Measurements from ENCODE around the gene SPATA46. TPM values are rescaled to one million over a fixed set of nuclear protein-coding genes. Genes with fewer than 3 reads are reported as not detected.
A peak's percentile ranks its signal among the peaks of the same experiment; 100 is the strongest.

The SPATA46 gene
- total and polyA plus RNA-seq, 4 donors, result not detected

GRCh38 chr1:162372159-162373071 lies 4.2 kb downstream of the SPATA46 start:
- H3K9me3 ChIP-seq (ENCODE audit: control insufficient read depth, low read length), result no peaks in the 10 kb centered on the region
- DNase-seq (no peak), ATAC-seq (ENCODE audit: low FRiP score) (no peak)
- no peaks in the 10 kb centered on the region for H3K36me3 ChIP-seq (ENCODE audit: control insufficient read depth in 1 of 2, insufficient read depth in 2 of 2, low read length in 1 of 2)
- intact Hi-C loops (cut with DNase I), result no loop called here
- no peak overlapping the region for H3K27ac ChIP-seq (ENCODE audit: low read depth in 1 of 2, low read length in 2 of 2)
- H3K4me1 ChIP-seq (ENCODE audit: control insufficient read depth in 1 of 2, insufficient read depth in 2 of 2, low read length in 2 of 2), result no peaks in the 10 kb centered on the region
- H3K27me3 ChIP-seq (ENCODE audit: control insufficient read depth in 1 of 2, insufficient read depth in 2 of 2, low read length in 1 of 2), result no peaks in the 10 kb centered on the region
- WGBS, 2 donors, result 81 to 89% methylated on average over 13 of the region's 13 CpGs
- no peak overlapping the region for H3K4me3 ChIP-seq (ENCODE audit: low read length in 2 of 2)

- ATAC-seq (ENCODE audit: low FRiP score) (no peak), DNase-seq (no peak)
- Histone ChIP-seq H3K27me3 (ENCODE audit: control insufficient read depth in 1 of 2, insufficient read depth in 2 of 2, low read length in 1 of 2) (no peaks in the 10 kb centered on the region), H3K36me3 (ENCODE audit: control insufficient read depth in 1 of 2, insufficient read depth in 2 of 2, low read length in 1 of 2) (no peaks in the 10 kb centered on the region), H3K4me1 (ENCODE audit: control insufficient read depth in 1 of 2, insufficient read depth in 2 of 2, low read length in 2 of 2) (no peaks in the 10 kb centered on the region), H3K9me3 (ENCODE audit: control insufficient read depth, low read length) (no peaks in the 10 kb centered on the region), H3K27ac (ENCODE audit: low read depth in 1 of 2, low read length in 2 of 2) (no peak overlapping the region), H3K4me3 (ENCODE audit: low read length in 2 of 2) (no peak overlapping the region)
- 73 to 75% methylated on average over 6 of the region's 6 CpGs for WGBS, 2 donors
- intact Hi-C loops (cut with DNase I), result no loop called here
Measured at GRCh38 chr1:162371611-162372010, 5.0 kb downstream of the SPATA46 start.

GRCh38 chr1:162370721-162371120 lies 5.9 kb downstream of the SPATA46 start:
- no peaks in the 10 kb centered on the region for H3K36me3 ChIP-seq (ENCODE audit: control insufficient read depth in 1 of 2, insufficient read depth in 2 of 2, low read length in 1 of 2)
- intact Hi-C loops (cut with DNase I), result no loop called here
- no peaks in the 10 kb centered on the region for H3K27me3 ChIP-seq (ENCODE audit: control insufficient read depth in 1 of 2, insufficient read depth in 2 of 2, low read length in 1 of 2)
- DNase-seq, result no peak
- 92 to 94% methylated on average over 3 of the region's 3 CpGs for WGBS, 2 donors
- H3K27ac ChIP-seq (ENCODE audit: low read depth in 1 of 2, low read length in 2 of 2), result no peak overlapping the region
- H3K9me3 ChIP-seq (ENCODE audit: control insufficient read depth, low read length), result no peaks in the 10 kb centered on the region
- no peak overlapping the region for H3K4me3 ChIP-seq (ENCODE audit: low read length in 2 of 2)
- no peaks in the 10 kb centered on the region for H3K4me1 ChIP-seq (ENCODE audit: control insufficient read depth in 1 of 2, insufficient read depth in 2 of 2, low read length in 2 of 2)
- ATAC-seq (ENCODE audit: low FRiP score), result no peak

- H3K27ac ChIP-seq (ENCODE audit: low read depth in 1 of 2, low read length in 2 of 2), result no peak overlapping the region
- H3K36me3 ChIP-seq (ENCODE audit: control insufficient read depth in 1 of 2, insufficient read depth in 2 of 2, low read length in 1 of 2), result no peaks in the 10 kb centered on the region
- DNase-seq (no peak), ATAC-seq (ENCODE audit: low FRiP score) (no peak)
- intact Hi-C loops (cut with DNase I), result no loop called here
- H3K27me3 ChIP-seq (ENCODE audit: control insufficient read depth in 1 of 2, insufficient read depth in 2 of 2, low read length in 1 of 2), result no peaks in the 10 kb centered on the region
- no peak overlapping the region for H3K4me3 ChIP-seq (ENCODE audit: low read length in 2 of 2)
- no peaks in the 10 kb centered on the region for H3K9me3 ChIP-seq (ENCODE audit: control insufficient read depth, low read length)
- H3K4me1 ChIP-seq (ENCODE audit: control insufficient read depth in 1 of 2, insufficient read depth in 2 of 2, low read length in 2 of 2), result no peaks in the 10 kb centered on the region
- whole genome bisulfite sequencing, 2 donors, result 95% methylated on average over 1 of the region's 1 CpG
Measured at GRCh38 chr1:162370161-162370560, 6.5 kb downstream of the SPATA46 start.

- Histone ChIP-seq H3K9me3 (ENCODE audit: control insufficient read depth, low read length) (no peaks in the 10 kb centered on the region), H3K36me3 (ENCODE audit: control insufficient read depth in 1 of 2, insufficient read depth in 2 of 2, low read length in 1 of 2) (no peaks in the 10 kb centered on the region), H3K4me3 (ENCODE audit: low read length in 2 of 2) (no peak overlapping the region), H3K27me3 (ENCODE audit: control insufficient read depth in 1 of 2, insufficient read depth in 2 of 2, low read length in 1 of 2) (no peaks in the 10 kb centered on the region), H3K4me1 (ENCODE audit: control insufficient read depth in 1 of 2, insufficient read depth in 2 of 2, low read length in 2 of 2) (no peaks in the 10 kb centered on the region), H3K27ac (ENCODE audit: low read depth in 1 of 2, low read length in 2 of 2) (no peak overlapping the region)
- intact Hi-C loops (cut with DNase I), result no loop called here
- DNase-seq (no peak), ATAC-seq (ENCODE audit: low FRiP score) (no peak)
- 93% methylated on average over 7 of the region's 7 CpGs for WGBS, 2 donors
Measured at GRCh38 chr1:162369571-162369970, 7.1 kb downstream of the SPATA46 start.

GRCh38 chr1:162368451-162368850 lies 8.2 kb downstream of the SPATA46 start:
- intact Hi-C loops (cut with DNase I), result no loop called here
- no peaks in the 10 kb centered on the region for H3K36me3 ChIP-seq (ENCODE audit: control insufficient read depth in 1 of 2, insufficient read depth in 2 of 2, low read length in 1 of 2)
- no peaks in the 10 kb centered on the region for H3K9me3 ChIP-seq (ENCODE audit: control insufficient read depth, low read length)
- 70 to 80% methylated on average over 4 of the region's 4 CpGs for WGBS, 2 donors
- ATAC-seq (ENCODE audit: low FRiP score), result no peak
- no peak for DNase-seq
- H3K27me3 ChIP-seq (ENCODE audit: control insufficient read depth in 1 of 2, insufficient read depth in 2 of 2, low read length in 1 of 2), result no peaks in the 10 kb centered on the region
- H3K4me3 ChIP-seq (ENCODE audit: low read length in 2 of 2), result no peak overlapping the region
- H3K4me1 ChIP-seq (ENCODE audit: control insufficient read depth in 1 of 2, insufficient read depth in 2 of 2, low read length in 2 of 2), result no peaks in the 10 kb centered on the region
- no peak overlapping the region for H3K27ac ChIP-seq (ENCODE audit: low read depth in 1 of 2, low read length in 2 of 2)

DNA sequence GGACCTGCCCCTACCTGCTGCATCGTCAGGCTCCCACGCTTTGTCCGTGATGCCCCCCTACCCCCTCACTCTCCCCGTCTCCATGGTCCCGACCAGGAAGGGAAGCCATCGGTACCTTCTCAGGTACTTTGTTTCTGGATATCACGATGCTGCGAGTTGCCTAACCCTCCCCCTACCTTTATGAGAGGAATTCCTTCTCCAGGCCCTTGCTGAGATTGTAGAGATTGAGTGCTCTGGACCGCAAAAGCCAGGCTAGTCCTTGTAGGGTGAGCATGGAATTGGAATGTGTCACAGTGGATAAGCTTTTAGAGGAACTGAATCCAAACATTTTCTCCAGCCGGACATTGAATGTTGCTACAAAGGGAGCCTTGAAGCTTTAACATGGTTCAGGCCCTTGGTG lies 8.9 kb downstream of the SPATA46 start:
- H3K4me1 ChIP-seq (ENCODE audit: control insufficient read depth in 1 of 2, insufficient read depth in 2 of 2, low read length in 2 of 2), result no peaks in the 10 kb centered on the region
- intact Hi-C loops (cut with DNase I), result no loop called here
- DNase-seq (no peak), ATAC-seq (ENCODE audit: low FRiP score) (no peak)
- H3K27me3 ChIP-seq (ENCODE audit: control insufficient read depth in 1 of 2, insufficient read depth in 2 of 2, low read length in 1 of 2), result no peaks in the 10 kb centered on the region
- 87 to 89% methylated on average over 10 of the region's 10 CpGs for WGBS, 2 donors
- H3K4me3 ChIP-seq (ENCODE audit: low read length in 2 of 2), result no peak overlapping the region
- no peaks in the 10 kb centered on the region for H3K36me3 ChIP-seq (ENCODE audit: control insufficient read depth in 1 of 2, insufficient read depth in 2 of 2, low read length in 1 of 2)
- no peaks in the 10 kb centered on the region for H3K9me3 ChIP-seq (ENCODE audit: control insufficient read depth, low read length)
- no peak overlapping the region for H3K27ac ChIP-seq (ENCODE audit: low read depth in 1 of 2, low read length in 2 of 2)

DNA sequence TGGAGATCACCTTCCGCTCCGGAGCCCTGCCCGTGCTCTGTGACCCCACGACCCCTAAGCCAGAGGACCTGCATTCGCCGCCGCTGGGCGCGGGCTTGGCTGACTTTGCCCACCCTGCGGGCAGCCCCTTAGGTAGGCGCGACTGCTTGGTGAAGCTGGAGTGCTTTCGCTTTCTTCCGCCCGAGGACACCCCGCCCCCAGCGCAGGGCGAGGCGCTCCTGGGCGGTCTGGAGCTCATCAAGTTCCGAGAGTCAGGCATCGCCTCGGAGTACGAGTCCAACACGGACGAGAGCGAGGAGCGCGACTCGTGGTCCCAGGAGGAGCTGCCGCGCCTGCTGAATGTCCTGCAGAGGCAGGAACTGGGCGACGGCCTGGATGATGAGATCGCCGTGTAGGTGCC lies 9.6 kb downstream of the SPATA46 start:
- Histone ChIP-seq H3K9me3 (ENCODE audit: control insufficient read depth, low read length) (no peaks in the 10 kb centered on the region), H3K27ac (ENCODE audit: low read depth in 1 of 2, low read length in 2 of 2) (no peak overlapping the region), H3K36me3 (ENCODE audit: control insufficient read depth in 1 of 2, insufficient read depth in 2 of 2, low read length in 1 of 2) (no peaks in the 10 kb centered on the region), H3K27me3 (ENCODE audit: control insufficient read depth in 1 of 2, insufficient read depth in 2 of 2, low read length in 1 of 2) (no peaks in the 10 kb centered on the region), H3K4me1 (ENCODE audit: control insufficient read depth in 1 of 2, insufficient read depth in 2 of 2, low read length in 2 of 2) (no peaks in the 10 kb centered on the region), H3K4me3 (ENCODE audit: low read length in 2 of 2) (no peak overlapping the region)
- DNase-seq, result peak in 1 of 2 donors; percentile 55
- no peak for ATAC-seq (ENCODE audit: low FRiP score)
- WGBS, 2 donors, result 77 to 79% methylated on average over 35 to 36 of the region's 36 CpGs
- intact Hi-C loops (cut with DNase I), result no loop called here

GRCh38 chr1:162366671-162367070 lies 10.0 kb downstream of the SPATA46 start:
- Histone ChIP-seq H3K27me3 (ENCODE audit: control insufficient read depth in 1 of 2, insufficient read depth in 2 of 2, low read length in 1 of 2) (no peaks in the 10 kb centered on the region), H3K27ac (ENCODE audit: low read depth in 1 of 2, low read length in 2 of 2) (no peak overlapping the region), H3K4me1 (ENCODE audit: control insufficient read depth in 1 of 2, insufficient read depth in 2 of 2, low read length in 2 of 2) (no peaks in the 10 kb centered on the region), H3K4me3 (ENCODE audit: low read length in 2 of 2) (no peak overlapping the region), H3K36me3 (ENCODE audit: control insufficient read depth in 1 of 2, insufficient read depth in 2 of 2, low read length in 1 of 2) (no peaks in the 10 kb centered on the region), H3K9me3 (ENCODE audit: control insufficient read depth, low read length) (no peaks in the 10 kb centered on the region)
- WGBS, 2 donors, result 77 to 84% methylated on average over 9 of the region's 9 CpGs
- intact Hi-C loops (cut with DNase I), result no loop called here
- no peak for ATAC-seq (ENCODE audit: low FRiP score)
- no peak for DNase-seq

Measured in aorta (tissue), 5 donors.